CD4-positive, alpha-beta T cell treated with Interleukin-15 for 1 hour (primary cell): Measurements from ENCODE around the gene USP48.
"Not testable (repeated sequence)": the region's sequence is repeated elsewhere in the genome, so short reads cannot be mapped to it uniquely, and the experiment has no call there.

ENCODE experiments used
- DNase-seq: peaks from one replicate; pipeline ENCODE4 v3.0.0-alpha.2; 2020

Gene USP48, protein sequence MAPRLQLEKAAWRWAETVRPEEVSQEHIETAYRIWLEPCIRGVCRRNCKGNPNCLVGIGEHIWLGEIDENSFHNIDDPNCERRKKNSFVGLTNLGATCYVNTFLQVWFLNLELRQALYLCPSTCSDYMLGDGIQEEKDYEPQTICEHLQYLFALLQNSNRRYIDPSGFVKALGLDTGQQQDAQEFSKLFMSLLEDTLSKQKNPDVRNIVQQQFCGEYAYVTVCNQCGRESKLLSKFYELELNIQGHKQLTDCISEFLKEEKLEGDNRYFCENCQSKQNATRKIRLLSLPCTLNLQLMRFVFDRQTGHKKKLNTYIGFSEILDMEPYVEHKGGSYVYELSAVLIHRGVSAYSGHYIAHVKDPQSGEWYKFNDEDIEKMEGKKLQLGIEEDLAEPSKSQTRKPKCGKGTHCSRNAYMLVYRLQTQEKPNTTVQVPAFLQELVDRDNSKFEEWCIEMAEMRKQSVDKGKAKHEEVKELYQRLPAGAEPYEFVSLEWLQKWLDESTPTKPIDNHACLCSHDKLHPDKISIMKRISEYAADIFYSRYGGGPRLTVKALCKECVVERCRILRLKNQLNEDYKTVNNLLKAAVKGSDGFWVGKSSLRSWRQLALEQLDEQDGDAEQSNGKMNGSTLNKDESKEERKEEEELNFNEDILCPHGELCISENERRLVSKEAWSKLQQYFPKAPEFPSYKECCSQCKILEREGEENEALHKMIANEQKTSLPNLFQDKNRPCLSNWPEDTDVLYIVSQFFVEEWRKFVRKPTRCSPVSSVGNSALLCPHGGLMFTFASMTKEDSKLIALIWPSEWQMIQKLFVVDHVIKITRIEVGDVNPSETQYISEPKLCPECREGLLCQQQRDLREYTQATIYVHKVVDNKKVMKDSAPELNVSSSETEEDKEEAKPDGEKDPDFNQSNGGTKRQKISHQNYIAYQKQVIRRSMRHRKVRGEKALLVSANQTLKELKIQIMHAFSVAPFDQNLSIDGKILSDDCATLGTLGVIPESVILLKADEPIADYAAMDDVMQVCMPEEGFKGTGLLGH

DNA sequence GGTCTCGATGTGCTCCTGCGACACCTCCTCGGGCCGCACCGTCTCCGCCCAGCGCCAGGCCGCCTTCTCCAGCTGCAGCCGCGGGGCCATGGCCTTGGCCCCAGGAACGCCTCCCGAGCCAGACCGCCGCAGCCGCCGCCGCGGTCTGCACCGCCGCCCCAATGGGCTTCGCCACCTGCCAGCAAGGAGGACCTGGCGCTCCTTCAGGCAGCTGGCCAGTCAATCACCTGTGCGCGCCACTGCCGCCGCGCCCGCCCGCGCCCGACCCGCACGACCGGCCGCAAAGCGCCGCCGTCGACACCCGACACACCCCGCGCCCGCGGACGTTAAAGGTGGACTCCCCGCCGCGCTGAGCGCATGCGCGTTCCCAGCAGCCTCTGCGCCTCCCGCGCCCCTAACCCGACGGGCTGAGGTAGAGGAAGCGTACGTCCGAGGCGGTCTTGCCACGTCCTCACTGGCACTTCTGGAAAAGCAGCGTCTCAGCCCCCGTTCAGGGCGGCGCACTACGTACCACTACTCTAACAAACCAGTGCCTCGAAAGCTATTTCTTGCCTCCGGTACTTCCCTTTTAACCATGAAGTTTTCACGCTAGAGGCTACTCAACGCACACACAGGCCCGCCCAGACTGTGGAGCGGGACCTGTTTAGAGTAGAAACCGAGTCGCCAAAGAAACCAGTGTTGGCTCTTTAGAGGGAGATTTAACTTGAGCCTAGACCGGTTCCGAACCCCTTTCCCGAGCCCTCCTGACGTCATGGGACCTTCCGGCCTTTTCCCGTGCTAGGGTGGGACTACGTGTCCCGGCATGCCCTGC lies at the start of gene USP48:
USP48 (minus strand) TSS at position 282 of the 811 bp plus-strand sequence; CDS start at position 90, 192 bp downstream.
- DNase-seq: peak; percentile 98

DNA sequence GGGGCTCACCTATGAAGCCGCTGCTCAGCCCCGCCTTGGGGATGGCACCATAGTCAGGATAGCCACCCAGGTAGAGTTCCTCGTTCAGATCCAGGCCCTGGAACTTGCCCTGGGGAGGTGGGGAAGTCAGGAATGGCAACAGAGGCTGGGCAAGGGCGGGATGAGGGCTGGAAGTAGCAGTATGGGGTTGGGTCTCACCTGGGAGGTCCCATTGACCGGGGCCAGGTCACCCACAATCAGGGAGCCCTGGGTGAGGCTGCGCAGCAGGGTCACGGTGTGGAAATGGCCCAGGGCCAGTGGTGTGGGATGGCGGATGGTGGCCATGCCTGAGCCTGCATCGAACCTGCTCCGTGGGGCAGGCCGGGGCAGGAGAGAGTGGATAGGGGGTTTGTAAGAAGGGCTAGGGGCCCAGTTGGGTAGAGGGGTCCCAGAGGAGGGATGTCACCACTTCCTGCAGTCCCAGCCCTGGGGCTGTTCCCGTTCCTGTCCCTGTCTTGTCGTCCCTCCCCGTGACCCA lies 48.6 kb upstream of the USP48 start:
- no peak for DNase-seq

DNA sequence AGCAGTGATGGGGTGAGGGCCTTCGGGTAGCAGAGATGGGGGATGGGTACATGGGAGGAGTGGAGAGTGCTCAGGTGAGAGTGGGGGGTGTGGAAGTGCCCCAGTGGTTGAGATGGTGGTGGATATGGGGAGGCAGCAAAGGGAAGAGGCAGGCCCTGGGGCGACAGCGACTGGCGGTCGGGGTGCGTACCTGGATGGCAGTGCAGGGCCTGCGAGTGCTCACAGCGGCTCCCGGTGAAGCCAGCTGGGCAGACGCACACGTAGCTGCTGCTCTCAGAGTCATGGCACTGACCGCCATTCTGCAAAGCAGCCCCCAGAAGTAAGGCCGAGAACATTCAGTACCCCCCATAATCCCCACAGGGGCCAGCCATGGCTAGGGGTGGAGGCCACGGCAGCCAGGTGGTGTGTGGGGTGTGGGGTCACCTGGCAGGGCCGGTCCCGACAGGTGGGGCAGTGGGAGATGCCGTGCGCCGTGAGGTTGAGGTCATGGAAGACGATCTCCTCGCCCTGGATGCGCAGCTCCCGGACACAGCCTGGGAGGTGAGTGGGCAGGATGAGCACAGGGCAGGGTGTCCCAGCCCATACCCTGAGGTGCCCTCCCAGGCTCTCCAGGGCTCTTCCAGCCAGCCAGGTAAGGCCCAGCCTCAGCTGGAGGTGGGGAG lies 48.0 kb upstream of the USP48 start:
- DNase-seq: no peak

DNA sequence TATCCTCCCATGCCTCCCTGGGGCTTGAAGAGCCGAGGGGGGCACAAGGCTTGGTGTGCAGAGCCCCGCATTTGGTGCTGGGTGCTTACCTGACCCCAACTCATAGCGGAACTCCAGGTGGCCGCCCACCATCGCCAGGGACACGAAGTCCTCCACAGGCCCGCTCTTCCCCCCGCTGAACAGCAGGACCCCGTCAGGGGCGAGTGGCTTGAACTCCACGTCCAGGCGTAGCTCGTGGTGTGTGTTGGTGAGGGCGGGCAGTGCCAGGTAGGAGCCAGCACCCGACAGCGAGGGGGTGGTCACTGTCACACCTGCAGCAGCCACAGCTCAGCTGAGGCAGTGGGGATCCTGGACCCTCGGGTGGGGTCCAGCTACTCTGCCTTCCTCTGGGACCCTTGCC lies 46.3 kb upstream of the USP48 start:
- no peak for DNase-seq

DNA sequence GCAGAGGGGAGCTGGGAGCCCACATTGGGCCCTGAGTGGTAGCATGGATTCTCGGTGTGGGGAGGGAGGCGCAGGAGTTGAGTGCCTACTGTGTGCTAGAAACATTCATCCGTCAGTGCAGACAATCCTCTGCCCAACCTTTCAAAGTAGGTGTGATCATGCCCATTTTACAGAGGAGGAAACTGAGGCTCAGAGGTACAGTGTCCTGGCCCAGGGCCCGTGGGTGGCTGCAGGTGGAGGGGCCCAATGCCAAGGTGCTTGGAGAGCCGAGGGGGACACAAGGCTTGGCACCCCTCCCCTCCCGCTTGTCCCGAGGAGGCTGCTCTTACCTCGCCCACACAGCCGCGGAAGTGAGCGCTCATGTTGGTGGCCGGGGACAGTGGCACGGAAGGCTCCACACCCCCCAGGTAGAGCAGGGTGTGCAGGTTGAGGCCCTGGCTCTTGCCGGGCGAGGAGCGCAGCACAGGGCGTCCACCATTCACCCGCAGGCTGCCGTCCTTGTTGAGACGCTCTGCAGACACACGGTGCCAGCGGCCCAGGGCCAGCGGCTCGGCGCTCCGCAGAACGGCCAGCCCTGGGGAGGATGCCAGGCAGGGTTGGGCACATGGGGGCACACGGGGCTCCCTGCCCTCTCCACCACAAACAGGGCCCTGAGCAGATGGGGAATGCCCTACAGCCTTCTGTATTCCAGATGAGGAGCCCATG lies 45.7 kb upstream of the USP48 start:
- DNase-seq: no peak

DNA sequence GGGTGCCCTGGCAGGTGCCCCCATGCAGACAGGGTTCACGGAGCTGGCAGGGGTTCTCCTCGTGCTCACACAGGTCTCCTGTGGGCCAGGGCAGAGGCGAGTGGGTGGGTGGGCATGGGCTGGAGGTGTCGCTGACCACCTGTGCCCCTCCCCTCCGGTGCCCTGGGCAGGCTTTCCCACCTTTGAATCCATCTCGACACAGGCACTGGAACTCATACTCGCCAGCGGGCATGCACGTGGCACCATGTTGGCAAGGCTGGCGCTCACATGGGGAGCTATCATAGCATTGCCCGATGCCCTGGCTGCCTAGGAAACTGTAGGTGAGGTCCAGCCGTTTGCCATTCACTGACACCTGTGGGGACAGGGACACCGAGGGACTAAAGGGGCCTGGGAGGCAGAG lies 45.1 kb upstream of the USP48 start:
- no peak for DNase-seq

DNA sequence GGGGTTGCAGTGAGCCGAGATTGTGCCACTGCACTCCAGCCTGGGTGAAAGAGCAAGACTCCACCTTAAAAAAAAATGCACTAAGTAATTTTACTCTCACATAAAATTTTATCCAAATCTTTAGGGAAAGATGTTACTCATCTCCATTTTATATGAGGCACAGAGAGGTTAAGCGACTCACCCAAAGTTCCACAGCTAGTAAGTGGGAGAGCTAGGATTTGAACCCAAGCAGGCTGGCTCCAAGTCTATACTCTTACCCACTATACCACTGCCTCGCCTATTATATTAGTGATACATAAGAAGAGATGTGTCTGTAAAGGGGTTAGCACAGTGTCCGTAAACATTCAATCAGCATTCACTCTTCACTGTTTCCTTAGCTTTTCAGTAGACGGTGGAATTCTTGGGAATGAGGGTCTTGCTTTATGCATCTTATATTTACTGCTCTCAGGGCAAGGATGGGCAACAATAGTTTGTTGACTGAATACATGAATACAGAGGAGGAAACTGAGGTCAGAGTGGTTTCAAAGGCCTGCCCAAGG lies 44.3 kb upstream of the USP48 start:
- DNase-seq: no peak

DNA sequence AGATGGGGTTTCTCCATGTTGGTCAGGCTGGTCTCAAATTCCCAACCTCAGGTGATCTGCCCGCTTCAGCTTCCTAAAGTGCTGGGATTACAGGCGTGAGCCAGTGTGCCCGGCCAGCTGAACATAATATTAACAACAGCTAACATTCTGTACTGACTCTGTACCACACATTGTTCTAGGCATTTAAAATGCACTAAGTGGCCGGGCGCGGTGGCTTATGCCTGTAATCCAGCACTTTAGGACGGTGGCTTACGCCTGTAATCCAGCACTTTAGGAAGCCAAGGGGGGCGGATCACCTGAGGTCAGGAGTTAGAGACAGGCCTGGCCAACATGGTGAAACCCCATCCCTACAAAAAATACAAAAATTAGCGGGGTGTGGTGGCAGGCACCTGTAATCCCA lies 43.7 kb upstream of the USP48 start:
- not testable (repeated sequence) for DNase-seq

DNA sequence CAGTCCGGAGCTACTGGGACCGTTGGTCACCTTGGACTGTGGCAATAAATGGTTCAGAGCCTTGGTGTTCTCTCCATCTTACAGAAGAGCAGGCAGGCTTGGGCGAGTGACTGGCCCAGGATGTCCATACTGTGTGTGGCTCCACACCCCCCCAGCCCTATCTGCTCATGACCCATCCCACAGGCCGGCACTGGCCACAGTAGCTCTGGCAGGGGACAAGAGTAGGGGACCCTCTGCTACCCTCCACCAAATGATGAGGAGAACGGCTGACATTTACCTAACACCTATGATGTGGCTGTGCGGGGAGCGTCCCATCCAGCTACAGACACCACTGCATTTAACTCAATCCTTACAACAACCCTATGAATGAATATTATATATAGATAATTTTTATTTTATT lies 42.4 kb upstream of the USP48 start:
- no peak for DNase-seq

DNA sequence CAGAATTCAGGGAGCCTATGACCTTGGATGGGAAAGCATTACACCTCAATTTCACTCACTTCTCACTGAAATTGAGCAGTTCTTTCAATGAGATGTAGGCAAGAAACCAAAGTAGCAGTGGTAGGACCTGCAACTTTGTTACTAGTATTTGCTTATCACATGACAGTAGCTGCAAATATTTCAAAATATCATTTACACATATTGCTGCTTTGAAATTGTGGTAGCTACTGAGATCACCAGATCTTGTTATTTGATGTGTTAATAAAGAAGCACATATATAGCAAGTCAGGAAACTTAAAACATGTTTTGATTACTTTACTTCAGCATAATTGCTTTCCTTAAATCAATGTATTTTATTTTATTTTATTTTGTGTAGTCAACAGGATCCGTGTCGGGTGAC lies 42.0 kb upstream of the USP48 start:
- no peak for DNase-seq

DNA sequence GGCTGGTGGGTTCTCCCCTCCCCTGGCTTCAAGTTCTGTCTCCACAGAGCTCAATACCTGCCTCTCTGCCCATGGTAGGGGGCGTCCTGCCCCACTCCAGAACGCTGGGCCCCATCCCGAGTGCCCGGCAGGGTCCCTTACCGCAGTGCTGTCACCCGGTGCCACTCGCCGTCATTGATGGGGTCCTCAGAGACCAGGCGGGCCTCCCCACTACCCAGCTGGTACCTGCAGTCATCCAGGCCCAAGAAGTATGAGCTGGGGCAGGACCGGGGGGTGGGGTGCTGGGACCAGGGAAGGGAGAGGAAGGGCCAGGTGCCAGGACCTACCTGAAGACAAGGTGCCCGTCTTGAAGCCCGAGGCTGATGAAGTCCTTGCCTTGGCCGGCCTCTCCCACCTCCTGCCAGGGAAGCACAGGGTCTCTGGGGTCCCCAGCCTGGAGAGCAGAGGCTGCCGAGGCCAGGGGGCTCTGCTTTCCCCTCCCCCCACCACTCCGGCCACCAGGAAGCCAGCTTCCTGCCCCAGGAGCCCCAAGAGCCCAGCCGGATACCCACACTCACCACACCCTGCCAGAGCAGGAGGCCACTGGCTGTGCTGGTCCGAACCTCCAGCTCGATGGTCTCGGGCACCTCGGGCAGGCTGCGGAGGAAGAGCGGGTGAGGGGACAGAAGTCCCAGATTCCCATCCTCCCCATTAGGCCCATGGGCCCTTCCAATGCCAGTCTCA lies 41.2 kb upstream of the USP48 start:
- DNase-seq: no peak

DNA sequence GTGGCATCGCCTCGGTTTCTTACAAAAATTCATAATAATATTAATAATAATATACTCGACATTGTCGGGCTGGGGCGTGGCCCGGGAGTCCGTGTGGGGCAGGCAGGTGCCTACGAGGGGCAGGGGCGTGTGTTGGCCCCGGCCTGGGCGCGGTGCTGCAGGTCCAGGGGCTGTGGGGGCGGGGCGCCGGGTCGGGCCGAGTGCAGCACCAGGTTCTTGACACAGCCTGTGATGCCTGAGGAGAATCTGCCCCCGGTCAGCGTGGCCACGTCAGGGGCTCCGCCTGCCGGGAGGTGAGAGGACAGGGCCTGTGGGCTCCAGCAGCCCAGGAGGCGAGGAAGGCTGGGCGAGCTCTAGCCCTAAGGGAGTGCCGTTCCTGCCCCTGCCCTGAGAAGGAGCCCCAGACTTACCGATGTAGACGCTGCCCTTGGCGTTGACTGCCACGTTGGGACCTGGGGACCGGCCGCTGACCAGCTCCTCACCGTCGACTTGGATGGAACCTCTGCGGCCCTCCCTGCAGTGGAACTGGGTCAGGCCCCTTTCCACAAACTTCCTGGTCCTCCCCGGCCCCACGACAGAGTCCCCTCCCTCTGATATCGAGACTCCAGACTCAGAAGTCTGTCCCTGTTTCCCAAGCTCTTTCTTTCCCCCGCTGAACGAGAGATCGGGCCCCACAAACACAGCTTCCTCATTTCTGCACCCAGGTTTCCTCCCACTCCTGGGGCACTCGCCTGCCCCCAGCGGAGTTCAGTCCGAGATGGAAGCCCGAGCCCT lies 40.4 kb upstream of the USP48 start:
- no peak for DNase-seq

DNA sequence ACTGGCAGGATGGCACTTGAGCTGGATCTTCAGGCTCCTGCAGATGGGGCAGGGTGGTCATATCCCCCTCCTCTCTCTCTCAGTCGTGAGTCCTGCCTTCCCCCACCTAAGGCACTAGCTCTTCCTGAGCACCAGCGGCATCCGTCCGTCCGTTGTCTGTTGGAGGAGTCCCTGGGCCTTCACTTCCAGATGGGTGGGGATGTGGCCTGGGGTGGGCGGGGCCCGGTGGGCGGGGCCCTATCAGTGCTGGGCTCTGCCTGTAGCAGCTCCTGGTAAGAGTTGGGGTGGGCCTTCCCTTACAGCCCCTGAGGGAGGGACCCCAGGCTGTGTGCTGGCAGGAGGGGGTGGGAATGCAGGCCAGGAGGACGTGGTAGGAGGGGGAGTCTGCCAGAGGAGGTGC lies 39.4 kb upstream of the USP48 start:
- no peak for DNase-seq

DNA sequence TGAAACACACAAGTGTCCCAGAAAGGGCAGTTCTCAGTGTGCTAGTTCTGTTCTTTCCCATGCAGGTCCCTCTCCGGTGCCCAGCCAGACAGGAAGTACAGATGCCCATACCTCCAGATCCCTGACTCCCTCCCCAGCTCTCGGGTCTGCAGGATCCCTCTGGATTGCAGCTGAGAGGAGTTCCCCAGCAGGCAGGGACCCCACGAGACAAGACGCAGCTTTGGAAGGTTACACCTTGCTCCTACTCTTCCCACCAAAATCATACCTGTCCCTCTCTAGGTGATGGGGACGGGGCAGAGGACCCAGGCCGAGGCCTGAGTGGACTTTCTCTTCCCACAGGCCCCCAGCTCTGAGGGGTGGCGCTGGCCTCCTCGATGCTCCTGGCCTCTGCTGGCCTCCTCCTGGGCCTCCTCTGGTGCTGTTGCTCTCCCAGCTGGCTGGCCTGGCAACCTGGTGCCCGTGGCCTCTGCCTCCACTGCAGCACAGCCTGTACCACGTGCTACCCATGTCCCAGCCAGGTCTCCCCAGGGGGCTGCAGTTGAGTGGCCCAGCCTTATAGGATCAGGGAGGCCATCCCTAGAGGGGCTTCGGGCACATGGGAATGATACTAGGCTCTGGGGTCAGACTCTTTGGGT lies 38.6 kb upstream of the USP48 start:
- DNase-seq: no peak

DNA sequence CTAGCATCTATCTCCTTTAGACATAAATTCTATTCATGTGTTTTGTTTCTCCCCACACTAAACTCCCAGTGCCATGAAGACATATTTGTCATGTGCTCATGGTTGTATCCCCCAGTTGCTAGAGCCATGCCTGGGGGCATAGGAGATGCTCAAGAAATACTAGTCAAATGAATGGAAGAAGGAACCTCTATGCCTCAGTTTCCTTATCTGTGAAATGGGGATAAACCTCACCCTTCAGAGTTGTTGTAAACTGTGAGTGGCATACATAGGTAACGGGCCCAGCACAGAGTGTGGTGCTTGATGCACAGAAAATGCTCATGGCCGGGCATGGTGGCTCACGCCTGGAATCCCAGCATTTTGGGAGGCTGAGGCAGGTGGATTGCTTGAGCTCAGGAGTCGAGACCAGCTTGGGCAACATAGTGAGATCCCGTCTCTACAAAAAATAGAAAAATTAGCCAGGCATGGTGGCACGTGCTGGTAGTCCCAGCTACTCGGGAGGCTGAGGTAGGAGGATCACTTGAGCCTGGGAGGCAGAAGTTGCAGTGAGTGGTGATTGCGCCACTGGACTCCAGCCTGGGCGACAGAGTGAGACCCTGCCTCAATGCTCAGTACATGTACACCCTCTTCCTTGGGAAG lies 37.8 kb upstream of the USP48 start:
- DNase-seq: no peak

DNA sequence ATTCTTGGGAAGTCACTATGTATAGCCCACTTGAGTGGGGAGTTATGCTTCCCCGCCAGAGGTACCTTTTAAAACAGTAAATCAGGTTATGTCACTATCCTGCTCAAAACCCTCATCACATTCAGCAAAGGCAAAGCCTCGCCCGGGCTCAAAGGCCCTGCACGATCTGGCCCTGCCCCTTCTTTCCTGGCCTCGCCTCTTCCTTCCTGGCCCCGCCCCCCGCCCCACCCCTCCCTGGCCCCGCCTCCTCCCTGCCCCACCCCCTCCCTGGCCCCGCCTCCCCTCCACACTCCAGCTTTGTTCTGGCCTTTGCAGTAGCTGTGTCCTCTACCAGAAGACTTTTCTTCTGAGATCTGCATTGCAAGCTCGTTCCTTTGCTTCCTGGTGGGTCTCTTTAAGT lies 35.7 kb upstream of the USP48 start:
- DNase-seq: peak; percentile 32

DNA sequence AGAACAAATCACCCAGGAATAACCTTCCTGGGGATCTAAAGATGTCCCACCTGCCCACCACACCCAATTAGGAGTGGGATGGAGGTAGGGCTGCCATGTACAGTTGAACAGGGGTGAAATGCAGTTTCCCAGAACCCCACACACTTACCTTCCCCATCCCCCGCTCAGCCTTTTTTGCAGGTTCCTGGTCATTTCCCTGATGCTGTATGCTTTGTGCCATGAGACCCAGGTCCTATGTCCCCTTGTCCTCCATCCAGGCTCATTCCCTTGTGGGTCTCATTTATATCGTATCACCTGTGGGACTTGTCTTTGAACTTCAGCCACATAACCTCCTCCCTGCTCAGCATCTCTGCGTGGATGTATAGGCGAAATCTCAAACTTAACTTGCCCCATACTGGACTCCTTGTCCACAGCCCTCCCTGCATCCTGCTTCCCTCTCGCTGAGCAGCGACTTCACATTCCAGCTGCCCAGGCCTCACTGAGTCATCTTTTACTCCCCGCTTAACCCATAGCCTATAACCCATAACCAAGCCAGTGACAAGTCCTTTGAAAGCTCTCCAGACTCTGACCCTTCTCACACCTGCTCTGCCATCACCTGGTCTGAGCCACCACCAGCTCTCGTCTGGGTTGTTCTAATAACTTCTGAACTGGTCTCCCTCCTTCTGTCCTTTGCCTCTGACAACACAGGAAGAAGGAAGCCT lies 33.8 kb upstream of the USP48 start:
- no peak for DNase-seq
